Ovary (tissue), 9 donors: ENCODE results near the gene GNA12. TPM values are rescaled to one million over a fixed set of nuclear protein-coding genes. Genes with fewer than 3 reads are reported as not detected.
"Not testable (repeated sequence)": the region's sequence is repeated elsewhere in the genome, so short reads cannot be mapped to it uniquely, and the experiment has no call there.

Experiments
- DNase-seq, 5 donors: peaks; one replicate each; pipeline ENCODE4 v3.0.0-alpha.2; 2019 to 2020
- H3K27ac ChIP-seq, 2 donors: fragments of 200-600 bp; one replicate each; pipeline versions ENCODE4 v1.5.1 to v1.8.0; 2019 to 2022
- H3K27me3 ChIP-seq: fragments of 200-600 bp; one replicate; pipeline ENCODE4 v1.8.0; 2022
- H3K36me3 ChIP-seq: fragments of 200-600 bp; sonication (generic); one replicate; pipeline ENCODE4 v1.5.1; 2019
- H3K4me1 ChIP-seq: one replicate; pipeline ENCODE4 v1.8.1; 2013; ENCODE audit warnings: mild to moderate bottlenecking, moderate library complexity; ENCODE audit not compliant: insufficient read depth
- H3K4me3 ChIP-seq: fragments of 200-600 bp; sonication (generic); one replicate; pipeline ENCODE4 v1.5.1; 2017
- H3K9me3 ChIP-seq, 2 donors: fragments of 200-600 bp in 1 of 2; sonication (generic) in 1 of 2; one replicate each; pipeline versions ENCODE4 v1.5.1 to v1.8.1; 2013 to 2019; ENCODE audit warnings: mild to moderate bottlenecking in 1 of 2, moderate library complexity in 1 of 2
- CTCF ChIP-seq, 3 donors: fragments of 450-650 bp in 2 of 3; fragments of 200-600 bp in 1 of 3; IDR thresholded peaks; one replicate each; pipeline versions ENCODE4 v1.5.1 to v1.8.0; 2016 to 2022; ENCODE audit warnings: antibody characterized with exemption in 3 of 3, mild to moderate bottlenecking in 1 of 3
- EP300 ChIP-seq: sonication (generic); formaldehyde crosslinking; IDR thresholded peaks from one replicate; pipeline ENCODE4 v1.6.1; 2017; ENCODE audit warnings: antibody characterized with exemption
- POLR2A ChIP-seq: fragments of 450-650 bp; IDR thresholded peaks from one replicate; pipeline ENCODE4 v1.6.1; 2017; ENCODE audit warnings: antibody characterized with exemption, mild to moderate bottlenecking, moderate library complexity
- WGBS, 3 donors: extraction: QIAGEN DNeasy Blood & Tissue Kit in 1 of 3; methylation state at CpG; one replicate each; pipeline versions ENCODE4 v1.1.5 to v1.1.7; 2013 to 2017; 5-methylcytosine and 5-hydroxymethylcytosine counted together
- intact Hi-C, 4 donors: fragments of 100-400 bp; cut with DNase I; formaldehyde crosslinking; loops; one replicate each; pipeline versions ENCODE4 v1.11.0 to v1.15.1; 2022 to 2023
- polyA plus RNA-seq, 2 donors: library from polyadenylated mRNA; stranded (reverse); fragments of 200-250 nt in 1 of 2; fragments of 350-450 nt in 1 of 2; fragmentation: Illumina TruSeq in 1 of 2; extraction: RNeasy Lipid Tissue Mini Kit (QIAGEN cat#74804) in 1 of 2; gene quantifications; one replicate each; pipeline ENCODE4 v1.2.3, GENCODE V29; 2013 to 2014
- total RNA-seq, 7 donors: library from RNA; depleted of rRNA in 2 of 7; stranded (reverse); fragments of >200 nt in 2 of 7; fragmentation: NEBNext Ultra II Directional in 3 of 7; extraction: Animal tissue kit (Norgen Biotek cat#: 25700) in 3 of 7; gene quantifications; one replicate each; pipeline versions ENCODE4 v1.1.0 to v1.2.4, GENCODE V29; 2016 to 2023
- donor health status: DM: no; HTN: no; CAD: no; lungs with moderate emphysema.
- donor health status: DM: no; HTN: no; CAD: no.
- donor health status: Bipolar disorder and iron deficiency.
- donor health status: DM: yes; HTN: yes; CAD: no.
- donor health status: DM: no; HTN: no; CAD: no.
- donor health status: DM: yes; HTN: yes; CAD: no.

GNA12 gene
- total and polyA plus RNA-seq, 9 donors: 13.4 to 94.4 (median 65.5) TPM

- WGBS, 3 donors: 66 to 73% (median 67%) methylated on average over 15 of the region's 15 CpGs
- no peaks in the 10 kb centered on the region for H3K36me3 ChIP-seq
- no peaks in the 10 kb centered on the region for H3K9me3 ChIP-seq
- TF ChIP-seq POLR2A (no peak), EP300 (no peak), CTCF (IDR thresholded peaks at IDR 0.05) (no peak)
- H3K4me1 ChIP-seq: no peaks in the 10 kb centered on the region
- H3K27ac ChIP-seq: no peak overlapping the region
- H3K4me3 ChIP-seq: no peak overlapping the region
- intact Hi-C loops: no loop called here
- no peak for DNase-seq
- H3K27me3 ChIP-seq: no peaks in the 10 kb centered on the region
Measured at GRCh38 chr7:2699289-2699620, 144.9 kb downstream of the GNA12 start.

GRCh38 chr7:2698581-2699288 lies 145.4 kb downstream of the GNA12 start:
- no peak for DNase-seq
- TF ChIP-seq POLR2A (no peak), EP300 (no peak), CTCF (IDR thresholded peaks at IDR 0.05) (no peak)
- H3K36me3 ChIP-seq: no peaks in the 10 kb centered on the region
- no peak overlapping the region for H3K27ac ChIP-seq
- H3K27me3 ChIP-seq: no peaks in the 10 kb centered on the region
- no peaks in the 10 kb centered on the region for H3K9me3 ChIP-seq
- 54 to 68% (median 56%) methylated on average over 18 of the region's 18 CpGs for WGBS, 3 donors
- H3K4me3 ChIP-seq: no peak overlapping the region
- intact Hi-C loops: no loop called here
- H3K4me1 ChIP-seq: no peaks in the 10 kb centered on the region

- H3K9me3 ChIP-seq, H3K4me1 ChIP-seq, DNase-seq, H3K27me3 ChIP-seq, H3K4me3 ChIP-seq, intact Hi-C loops, H3K36me3 ChIP-seq, H3K27ac ChIP-seq: not testable (repeated sequence)
- 78 to 83% (median 83%) methylated on average over 8 of the region's 8 CpGs for WGBS, 3 donors
Measured at GRCh38 chr7:2694122-2694436, 150.0 kb downstream of the GNA12 start.

GRCh38 chr7:2693420-2694121 lies 150.5 kb downstream of the GNA12 start:
- not testable (repeated sequence) for H3K9me3 ChIP-seq
- 85 to 92% (median 86%) methylated on average over 19 of the region's 19 CpGs for WGBS, 3 donors

GRCh38 chr7:2692543-2692942 lies 151.6 kb downstream of the GNA12 start:
- Histone ChIP-seq H3K36me3 (no peaks in the 10 kb centered on the region), H3K4me3 (no peak overlapping the region), H3K4me1 (peaks cover 7% of the 10 kb centered on the region), H3K27ac (no peak overlapping the region), H3K9me3 (no peaks in the 10 kb centered on the region), H3K27me3 (no peaks in the 10 kb centered on the region)
- DNase-seq: no peak
- intact Hi-C loops: no loop called here
- 76 to 90% (median 85%) methylated on average over 14 of the region's 14 CpGs for WGBS, 3 donors
- no peak for TF ChIP-seq POLR2A
- TF ChIP-seq CTCF (IDR thresholded peaks at IDR 0.05): no peak
- no peak for TF ChIP-seq EP300

More at GRCh38 chr7:2693420-2694121, 150.5 kb downstream of the GNA12 start:
- intact Hi-C loops, H3K4me1 ChIP-seq, H3K4me3 ChIP-seq, H3K27ac ChIP-seq, H3K27me3 ChIP-seq, H3K36me3 ChIP-seq, DNase-seq: not testable (repeated sequence)

GRCh38 chr7:2691932-2692439 lies 152.1 kb downstream of the GNA12 start:
- H3K27me3 ChIP-seq, H3K4me3 ChIP-seq: not testable (repeated sequence)
- 91 to 96% (median 92%) methylated on average over 23 of the region's 23 CpGs for WGBS, 3 donors

More at GRCh38 chr7:2691932-2692439, 152.1 kb downstream of the GNA12 start:
- intact Hi-C loops, H3K36me3 ChIP-seq, H3K9me3 ChIP-seq, DNase-seq, H3K4me1 ChIP-seq, H3K27ac ChIP-seq: not testable (repeated sequence)
